ENCODE data around the gene CALR. TPM values are rescaled to one million over a fixed set of nuclear protein-coding genes. Genes with fewer than 3 reads are reported as not detected.

CALR gene
- total RNA-seq, 2 donors from 2014 or later: 873 to 1,303 TPM

DNA sequence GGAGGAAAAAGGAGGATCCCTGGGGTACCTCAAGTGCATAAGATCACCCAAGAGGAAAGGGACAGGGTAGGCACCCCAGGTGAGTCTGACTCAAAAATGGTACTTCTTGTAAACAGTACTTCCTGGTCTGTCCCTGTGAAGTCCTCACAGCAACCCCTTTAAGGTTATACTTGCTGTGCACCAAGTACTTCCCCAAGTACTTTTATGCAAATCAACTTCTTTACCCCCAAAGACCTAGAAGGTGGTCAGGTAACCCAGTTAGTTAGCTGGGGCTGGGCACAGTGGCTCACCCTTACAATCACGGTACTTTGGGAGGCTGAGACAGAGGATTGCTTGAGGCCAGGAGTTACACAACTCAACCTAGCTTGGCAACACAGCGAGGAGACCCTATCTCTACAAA lies 2.5 kb downstream of the CALR start:
- H3K4me3 Mint-ChIP-seq: peak overlapping the region; percentile 100
- no peaks in the 10 kb centered on the region for H3K9me3 Mint-ChIP-seq
- H3K36me3 ChIP-seq (ENCODE audit: control insufficient read depth, insufficient read depth, low read length): peaks cover 59% of the 10 kb centered on the region
- H3K4me1 Mint-ChIP-seq: peaks cover 31% of the 10 kb centered on the region
- WGBS, 2 experiments (ENCODE audit: insufficient coverage in 1 of 2, insufficient read length in 1 of 2): 96 to 100% methylated on average over 2 of the region's 2 CpGs
- no peaks in the 10 kb centered on the region for H3K9me3 ChIP-seq (ENCODE audit: control insufficient read depth, low read length)
- no peak for DNase-seq
- H3K4me3 ChIP-seq (ENCODE audit: low read length): peak overlapping the region; percentile 99
- no peaks in the 10 kb centered on the region for H3K27me3 ChIP-seq (ENCODE audit: control insufficient read depth, insufficient read depth, low read length, poor library complexity, severe bottlenecking)
- H3K27me3 Mint-ChIP-seq (ENCODE audit: insufficient read depth): no peaks in the 10 kb centered on the region
- TF ChIP-seq, protein P1, sequence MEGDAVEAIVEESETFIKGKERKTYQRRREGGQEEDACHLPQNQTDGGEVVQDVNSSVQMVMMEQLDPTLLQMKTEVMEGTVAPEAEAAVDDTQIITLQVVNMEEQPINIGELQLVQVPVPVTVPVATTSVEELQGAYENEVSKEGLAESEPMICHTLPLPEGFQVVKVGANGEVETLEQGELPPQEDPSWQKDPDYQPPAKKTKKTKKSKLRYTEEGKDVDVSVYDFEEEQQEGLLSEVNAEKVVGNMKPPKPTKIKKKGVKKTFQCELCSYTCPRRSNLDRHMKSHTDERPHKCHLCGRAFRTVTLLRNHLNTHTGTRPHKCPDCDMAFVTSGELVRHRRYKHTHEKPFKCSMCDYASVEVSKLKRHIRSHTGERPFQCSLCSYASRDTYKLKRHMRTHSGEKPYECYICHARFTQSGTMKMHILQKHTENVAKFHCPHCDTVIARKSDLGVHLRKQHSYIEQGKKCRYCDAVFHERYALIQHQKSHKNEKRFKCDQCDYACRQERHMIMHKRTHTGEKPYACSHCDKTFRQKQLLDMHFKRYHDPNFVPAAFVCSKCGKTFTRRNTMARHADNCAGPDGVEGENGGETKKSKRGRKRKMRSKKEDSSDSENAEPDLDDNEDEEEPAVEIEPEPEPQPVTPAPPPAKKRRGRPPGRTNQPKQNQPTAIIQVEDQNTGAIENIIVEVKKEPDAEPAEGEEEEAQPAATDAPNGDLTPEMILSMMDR (conservative IDR thresholded peaks at IDR 0.05): no peak
- peak overlapping the region; percentile 99 for H3K9ac ChIP-seq (ENCODE audit: extremely low read depth, low read length, poor library complexity, severe bottlenecking)
- H3K27ac Mint-ChIP-seq: peak overlapping the region; percentile 97
- H3K27ac ChIP-seq (ENCODE audit: low read depth, low read length): no peak overlapping the region
- peaks cover 12% of the 10 kb centered on the region for H3K4me1 ChIP-seq (ENCODE audit: control insufficient read depth, insufficient read depth, low read length)
- peaks cover 64% of the 10 kb centered on the region for H3K36me3 Mint-ChIP-seq (ENCODE audit: low read depth)

- H3K27ac ChIP-seq (ENCODE audit: low read depth, low read length): peak overlapping the region; percentile 16
- Mint-ChIP-seq H3K4me3 (no peak overlapping the region), H3K4me1 (peaks cover 28% of the 10 kb centered on the region)
Observed at GRCh38 chr19:12943437-12944044, 5.1 kb downstream of the CALR start.

DNA sequence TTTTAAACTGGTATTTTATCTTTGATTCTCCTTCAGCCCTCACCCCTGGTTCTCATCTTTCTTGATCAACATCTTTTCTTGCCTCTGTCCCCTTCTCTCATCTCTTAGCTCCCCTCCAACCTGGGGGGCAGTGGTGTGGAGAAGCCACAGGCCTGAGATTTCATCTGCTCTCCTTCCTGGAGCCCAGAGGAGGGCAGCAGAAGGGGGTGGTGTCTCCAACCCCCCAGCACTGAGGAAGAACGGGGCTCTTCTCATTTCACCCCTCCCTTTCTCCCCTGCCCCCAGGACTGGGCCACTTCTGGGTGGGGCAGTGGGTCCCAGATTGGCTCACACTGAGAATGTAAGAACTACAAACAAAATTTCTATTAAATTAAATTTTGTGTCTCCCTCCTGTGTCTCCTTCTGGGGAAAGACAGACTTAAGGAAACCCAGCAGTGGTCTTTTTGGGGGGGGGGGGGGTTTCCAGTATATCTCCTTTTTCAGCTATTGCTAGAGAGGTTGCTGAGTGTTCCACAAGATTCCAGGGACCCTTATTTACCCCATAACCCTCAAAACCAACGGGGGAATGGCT lies 5.8 kb downstream of the CALR start:
- Histone ChIP-seq H3K9me3 (ENCODE audit: control insufficient read depth, low read length) (no peaks in the 10 kb centered on the region), H3K4me1 (ENCODE audit: control insufficient read depth, insufficient read depth, low read length) (peaks cover 5% of the 10 kb centered on the region), H3K27ac (ENCODE audit: low read depth, low read length) (peak overlapping the region; percentile 47), H3K36me3 (ENCODE audit: control insufficient read depth, insufficient read depth, low read length) (peaks cover 72% of the 10 kb centered on the region), H3K9ac (ENCODE audit: extremely low read depth, low read length, poor library complexity, severe bottlenecking) (no peak overlapping the region), H3K27me3 (ENCODE audit: control insufficient read depth, insufficient read depth, low read length, poor library complexity, severe bottlenecking) (no peaks in the 10 kb centered on the region), H3K4me3 (ENCODE audit: low read length) (peak overlapping the region; percentile 84)
- TF ChIP-seq, protein P1 (conservative IDR thresholded peaks at IDR 0.05): no peak
- 87% methylated on average over 2 of the region's 2 CpGs; no CpG with 5 or more reads in 1 of the 2 experiments for WGBS, 2 experiments (ENCODE audit: insufficient coverage in 1 of 2, insufficient read length in 1 of 2)
- H3K36me3 Mint-ChIP-seq (ENCODE audit: low read depth): peaks cover 75% of the 10 kb centered on the region
- no peak overlapping the region for H3K27ac Mint-ChIP-seq
- peak overlapping the region; percentile 5 for H3K4me3 Mint-ChIP-seq
- H3K4me1 Mint-ChIP-seq: peaks cover 28% of the 10 kb centered on the region
- H3K27me3 Mint-ChIP-seq (ENCODE audit: insufficient read depth): no peaks in the 10 kb centered on the region
- no peak for DNase-seq
- no peaks in the 10 kb centered on the region for H3K9me3 Mint-ChIP-seq

More at GRCh38 chr19:12943437-12944044, 5.1 kb downstream of the CALR start:
- H3K4me3 ChIP-seq (ENCODE audit: low read length): no peak overlapping the region
- TF ChIP-seq, protein P1 (conservative IDR thresholded peaks at IDR 0.05): no peak
- H3K36me3 ChIP-seq (ENCODE audit: control insufficient read depth, insufficient read depth, low read length): peaks cover 70% of the 10 kb centered on the region
- no peaks in the 10 kb centered on the region for H3K9me3 Mint-ChIP-seq
- H3K27ac Mint-ChIP-seq: peak overlapping the region; percentile 82
- WGBS, 2 experiments (ENCODE audit: insufficient coverage in 1 of 2, insufficient read length in 1 of 2): 96% methylated on average over 18 of the region's 18 CpGs
- no peaks in the 10 kb centered on the region for H3K27me3 ChIP-seq (ENCODE audit: control insufficient read depth, insufficient read depth, low read length, poor library complexity, severe bottlenecking)
- H3K9me3 ChIP-seq (ENCODE audit: control insufficient read depth, low read length): no peaks in the 10 kb centered on the region
- H3K4me1 ChIP-seq (ENCODE audit: control insufficient read depth, insufficient read depth, low read length): peaks cover 5% of the 10 kb centered on the region
- no peak overlapping the region for H3K9ac ChIP-seq (ENCODE audit: extremely low read depth, low read length, poor library complexity, severe bottlenecking)
- H3K27me3 Mint-ChIP-seq (ENCODE audit: insufficient read depth): no peaks in the 10 kb centered on the region
- peaks cover 76% of the 10 kb centered on the region for H3K36me3 Mint-ChIP-seq (ENCODE audit: low read depth)
- no peak for DNase-seq

All from endodermal cell (in vitro differentiated cells).